SU-DHL-6 (cell line): Measurements from ENCODE around the gene ASCL2.

Experiments used
- H2AFZ ChIP-seq: fragments of 200-600 bp; sonication (generic); 2 replicates; pipeline ENCODE4 v1.6.1; 2014; ENCODE audit warnings: low read depth, mild to moderate bottlenecking, moderate library complexity, mixed read lengths, antibody characterized with exemption, low read length; ENCODE audit not compliant: severe bottlenecking
- H3F3A ChIP-seq: fragments of 200-600 bp; shearing (Covaris generic); 2 replicates; pipeline ENCODE4 v1.6.0; 2016; ENCODE audit warnings: antibody characterized with exemption, mild to moderate bottlenecking; ENCODE audit not compliant: insufficient read depth
- H3K27ac ChIP-seq: fragments of 200-600 bp; sonication (generic); 2 replicates; pipeline ENCODE4 v1.5.1; 2016; ENCODE audit warnings: low read depth, mild to moderate bottlenecking, low read length, moderate library complexity, mixed read lengths
- H3K27me3 ChIP-seq: fragments of 200-600 bp; sonication (generic), shearing (Covaris generic); 2 replicates; pipeline ENCODE4 v1.6.0; 2014; ENCODE audit warnings: mild to moderate bottlenecking, low read length
- H3K36me3 ChIP-seq: fragments of 200-600 bp; sonication (generic); 2 replicates; pipeline ENCODE4 v1.6.1; 2014; ENCODE audit warnings: mild to moderate bottlenecking, low read length, mixed read lengths
- H3K4me2 ChIP-seq: fragments of 300-600, 200-600 bp; shearing (Covaris generic), sonication (generic); 2 replicates; pipeline ENCODE4 v1.6.0; 2014; ENCODE audit warnings: low read length, low read depth, mild to moderate bottlenecking; ENCODE audit not compliant: poor library complexity, severe bottlenecking
- H3K4me3 ChIP-seq: fragments of 200-600 bp; sonication (generic); 2 replicates; pipeline ENCODE4 v1.5.1; 2014; ENCODE audit warnings: antibody characterized with exemption, low read length, mild to moderate bottlenecking, mixed read lengths; ENCODE audit not compliant: insufficient read depth, poor library complexity, severe bottlenecking
- H3K79me2 ChIP-seq: fragments of 200-600 bp; sonication (generic); 2 replicates; pipeline ENCODE4 v1.6.1; 2014; ENCODE audit warnings: mild to moderate bottlenecking, low read length, moderate library complexity; ENCODE audit not compliant: insufficient read depth
- H3K9ac ChIP-seq: fragments of 200-600 bp; sonication (generic); 2 replicates; pipeline ENCODE4 v1.7.0; 2014; ENCODE audit warnings: mild to moderate bottlenecking, low read length
- H3K9me2 ChIP-seq: fragments of 200-600 bp; sonication (generic); replicated peaks from 2 replicates; pipeline ENCODE4 v1.6.1; 2014; ENCODE audit warnings: low read length; ENCODE audit not compliant: insufficient read depth
- H3K9me3 ChIP-seq: fragments of 200-600 bp; sonication (generic); 2 replicates; pipeline ENCODE4 v1.6.1; 2014; ENCODE audit warnings: low read length, mixed read lengths; ENCODE audit not compliant: insufficient read depth
- H4K20me1 ChIP-seq: fragments of 200-600 bp; sonication (generic); 2 replicates; pipeline ENCODE4 v1.6.1; 2014; ENCODE audit warnings: low read depth, mild to moderate bottlenecking, antibody characterized with exemption, low read length, moderate library complexity, mixed read lengths
- CTCF ChIP-seq: fragments of 200-600 bp; sonication (generic); IDR thresholded peaks from one replicate; pipeline ENCODE4 v1.5.1; 2017; ENCODE audit warnings: antibody characterized with exemption, mild to moderate bottlenecking, low read length, moderate library complexity; ENCODE audit not compliant: insufficient read depth, poor library complexity, severe bottlenecking
- EZH2phosphoT487 ChIP-seq: fragments of 200-600 bp; sonication (generic), shearing (Covaris generic); conservative IDR thresholded peaks from 2 replicates; pipeline ENCODE4 v1.6.1; 2018; ENCODE audit warnings: mild to moderate bottlenecking, antibody characterized with exemption, low read length, moderate library complexity, mixed read lengths

Gene ASCL2

DNA sequence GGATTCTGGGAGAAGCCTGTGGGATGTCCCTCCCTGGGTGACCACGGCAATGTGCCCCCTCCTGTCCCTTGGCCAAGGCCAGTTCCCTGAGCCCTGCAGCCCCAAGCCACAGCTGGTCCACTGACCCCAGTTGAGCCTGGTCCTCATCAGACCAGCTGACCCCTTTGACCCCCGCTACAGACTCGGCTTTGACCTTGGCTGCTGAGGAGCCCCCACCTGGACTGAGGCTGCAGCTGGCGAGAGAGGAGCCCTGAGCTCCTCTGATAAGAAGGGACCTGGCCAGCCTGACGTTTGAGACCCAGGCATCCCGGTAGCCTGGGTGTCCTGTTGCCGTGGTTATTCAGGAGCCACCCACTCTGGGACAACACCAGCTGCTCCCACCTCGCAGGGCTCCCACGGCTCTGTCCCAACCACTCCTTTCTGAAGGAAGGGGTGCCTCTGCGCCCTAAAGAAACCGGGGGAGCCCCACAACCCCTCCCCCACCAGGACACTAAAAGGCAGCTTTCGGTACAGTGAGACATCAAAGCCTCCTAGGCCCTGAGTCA lies 3.0 kb downstream of the ASCL2 start:
- Histone ChIP-seq H2AFZ (no peak overlapping the region), H3K27me3 (no peaks in the 10 kb centered on the region), H3K4me2 (no peak overlapping the region), H3K9me2 (no peaks in the 10 kb centered on the region), H3K4me3 (no peak overlapping the region), H4K20me1 (no peaks in the 10 kb centered on the region), H3K79me2 (no peaks in the 10 kb centered on the region), H3F3A (no peaks in the 10 kb centered on the region), H3K9ac (no peak overlapping the region), H3K36me3 (no peaks in the 10 kb centered on the region), H3K27ac (no peak overlapping the region), H3K9me3 (no peaks in the 10 kb centered on the region)
- TF ChIP-seq CTCF, result no peak
- TF ChIP-seq EZH2phosphoT487, result no peak

GRCh38 chr11:2266586-2267305 lies 3.6 kb downstream of the ASCL2 start:
- no peaks in the 10 kb centered on the region for H3F3A ChIP-seq
- no peak overlapping the region for H3K4me3 ChIP-seq
- H3K4me2 ChIP-seq, result no peak overlapping the region
- no peak overlapping the region for H3K27ac ChIP-seq
- no peaks in the 10 kb centered on the region for H3K9me3 ChIP-seq
- no peaks in the 10 kb centered on the region for H3K79me2 ChIP-seq
- TF ChIP-seq EZH2phosphoT487, result no peak
- TF ChIP-seq CTCF, result no peak
- H3K9ac ChIP-seq, result no peak overlapping the region
- no peaks in the 10 kb centered on the region for H3K9me2 ChIP-seq
- no peak overlapping the region for H2AFZ ChIP-seq
- H4K20me1 ChIP-seq, result no peaks in the 10 kb centered on the region
- no peaks in the 10 kb centered on the region for H3K36me3 ChIP-seq
- H3K27me3 ChIP-seq, result no peaks in the 10 kb centered on the region

GRCh38 chr11:2265854-2266585 lies 4.4 kb downstream of the ASCL2 start:
- no peak overlapping the region for H3K4me2 ChIP-seq
- no peak overlapping the region for H3K4me3 ChIP-seq

More at GRCh38 chr11:2265854-2266585, 4.4 kb downstream of the ASCL2 start:
- H2AFZ ChIP-seq, result no peak overlapping the region
- H3K79me2 ChIP-seq, result no peaks in the 10 kb centered on the region
- TF ChIP-seq EZH2phosphoT487 (no peak), CTCF (no peak)
- no peaks in the 10 kb centered on the region for H3K27me3 ChIP-seq
- H3F3A ChIP-seq, result no peaks in the 10 kb centered on the region
- H3K9me2 ChIP-seq, result no peaks in the 10 kb centered on the region
- no peak overlapping the region for H3K27ac ChIP-seq
- H3K9ac ChIP-seq, result no peak overlapping the region
- H3K36me3 ChIP-seq, result no peaks in the 10 kb centered on the region
- no peaks in the 10 kb centered on the region for H4K20me1 ChIP-seq
- no peaks in the 10 kb centered on the region for H3K9me3 ChIP-seq
